Body of pancreas (tissue), 4 donors: ENCODE results near the gene TRPM3.
"Not testable (repeated sequence)": the region's sequence is repeated elsewhere in the genome, so short reads cannot be mapped to it uniquely, and the experiment has no call there.

Experiments used
- CTCF ChIP-seq, 7 experiments: fragments of 450-650 bp in 4 of 7; fragments of 200-600 bp in 3 of 7; sonication (generic) in 3 of 7; IDR thresholded peaks; one replicate each; pipeline ENCODE4 v1.5.1; 2016 to 2019; ENCODE audit warnings: antibody characterized with exemption in 7 of 7
- POLR2A ChIP-seq, 3 donors: fragments of 450-650 bp; IDR thresholded peaks; one replicate each; pipeline ENCODE4 v1.6.1; 2016; ENCODE audit warnings: antibody characterized with exemption in 3 of 3, mild to moderate bottlenecking in 2 of 3

GRCh38 chr9:70724025-70724424, 397.4 kb downstream of the TRPM3 start:
- TF ChIP-seq POLR2A, CTCF (IDR thresholded peaks at IDR 0.05): not testable (repeated sequence)
